Adrenal gland (tissue), 5 donors: ENCODE measurements around the gene TMCO6.

Source experiments
- POLR2A ChIP-seq, 2 donors: fragments of 450-650 bp; IDR thresholded peaks; one replicate each; pipeline ENCODE4 v1.6.1; 2017; ENCODE audit warnings: antibody characterized with exemption in 2 of 2, mild to moderate bottlenecking in 2 of 2, moderate library complexity in 1 of 2
- TF ChIP-seq, protein P1 (sequence below), 6 experiments: fragments of 450-650 bp in 4 of 6; fragments of 200-600 bp in 2 of 6; sonication (generic) in 1 of 6; IDR thresholded peaks; 1 replicate in 5 of 6; 2 replicates in 1 of 6; pipeline versions ENCODE4 v1.5.1 to v1.8.0; 2016 to 2021; ENCODE audit warnings: antibody characterized with exemption in 6 of 6, mild to moderate bottlenecking in 2 of 6, moderate library complexity in 1 of 6
- donor health status: DM: no; HTN: no; CAD: no.

DNA sequence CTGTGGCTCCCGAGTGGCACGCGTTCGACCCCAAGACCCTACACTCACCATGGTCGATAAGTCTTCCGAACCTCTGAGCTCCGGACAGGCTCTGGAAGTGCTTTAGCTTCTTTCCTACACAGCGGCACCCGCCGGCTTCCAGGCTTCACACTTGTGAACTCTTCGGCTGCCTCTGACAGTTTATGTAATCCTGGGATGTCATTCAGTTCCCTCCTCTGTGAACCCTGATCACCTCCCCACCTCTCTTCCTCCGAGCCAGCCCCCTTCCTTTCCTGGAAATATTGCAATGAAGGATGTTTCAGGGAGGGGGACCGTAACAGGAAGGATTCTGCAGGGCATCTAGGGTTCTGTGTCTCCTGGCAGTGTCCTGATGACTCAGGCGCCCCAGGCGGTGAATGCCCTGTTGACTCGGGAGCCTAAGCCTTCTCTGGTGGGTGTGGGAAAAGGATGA lies 6.2 kb upstream of the TMCO6 start, which contains the start of gene CD14:
- TF ChIP-seq, protein P1, sequence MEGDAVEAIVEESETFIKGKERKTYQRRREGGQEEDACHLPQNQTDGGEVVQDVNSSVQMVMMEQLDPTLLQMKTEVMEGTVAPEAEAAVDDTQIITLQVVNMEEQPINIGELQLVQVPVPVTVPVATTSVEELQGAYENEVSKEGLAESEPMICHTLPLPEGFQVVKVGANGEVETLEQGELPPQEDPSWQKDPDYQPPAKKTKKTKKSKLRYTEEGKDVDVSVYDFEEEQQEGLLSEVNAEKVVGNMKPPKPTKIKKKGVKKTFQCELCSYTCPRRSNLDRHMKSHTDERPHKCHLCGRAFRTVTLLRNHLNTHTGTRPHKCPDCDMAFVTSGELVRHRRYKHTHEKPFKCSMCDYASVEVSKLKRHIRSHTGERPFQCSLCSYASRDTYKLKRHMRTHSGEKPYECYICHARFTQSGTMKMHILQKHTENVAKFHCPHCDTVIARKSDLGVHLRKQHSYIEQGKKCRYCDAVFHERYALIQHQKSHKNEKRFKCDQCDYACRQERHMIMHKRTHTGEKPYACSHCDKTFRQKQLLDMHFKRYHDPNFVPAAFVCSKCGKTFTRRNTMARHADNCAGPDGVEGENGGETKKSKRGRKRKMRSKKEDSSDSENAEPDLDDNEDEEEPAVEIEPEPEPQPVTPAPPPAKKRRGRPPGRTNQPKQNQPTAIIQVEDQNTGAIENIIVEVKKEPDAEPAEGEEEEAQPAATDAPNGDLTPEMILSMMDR (IDR thresholded peaks at IDR 0.05): peak in 1 of 6 experiments; percentile 21
- TF ChIP-seq POLR2A (IDR thresholded peaks at IDR 0.05): peak; percentile 20 to 59
